LHCN-M2 (cell line): ENCODE results near the gene HDAC4. TPM values are rescaled to one million over a fixed set of nuclear protein-coding genes. Genes with fewer than 3 reads are reported as not detected.
A peak's percentile ranks its signal among the peaks of the same experiment; 100 is the strongest.

Experiments
- DNase-seq: peaks from one replicate; pipeline ENCODE4 v3.0.0-alpha.2; 2012; ENCODE audit warnings: low read depth
- total RNA-seq: library from RNA; depleted of rRNA; stranded (reverse); fragments of >200 nt; gene quantifications from 2 replicates; pipeline ENCODE4 v1.2.3, GENCODE V29; 2014

The HDAC4 gene
- total RNA-seq, 1 experiment from 2014 or later, result 26.8 TPM

GRCh38 chr2:239258248-239258647 lies 142.6 kb downstream of the HDAC4 start:
- no peak for DNase-seq

GRCh38 chr2:239257511-239257937 lies 143.3 kb downstream of the HDAC4 start:
- DNase-seq, result peak; percentile 85

GRCh38 chr2:239256350-239256743 lies 144.5 kb downstream of the HDAC4 start:
- no peak for DNase-seq

- no peak for DNase-seq
Observed at GRCh38 chr2:239255628-239256349, 145.0 kb downstream of the HDAC4 start.

GRCh38 chr2:239255218-239255617 lies 145.6 kb downstream of the HDAC4 start:
- no peak for DNase-seq

- DNase-seq, result no peak
Observed at GRCh38 chr2:239253701-239254436, 147.0 kb downstream of the HDAC4 start.

- DNase-seq, result no peak
Observed at GRCh38 chr2:239253264-239253663, 147.6 kb downstream of the HDAC4 start.

- DNase-seq, result no peak
Observed at GRCh38 chr2:239252801-239253200, 148.0 kb downstream of the HDAC4 start.

- no peak for DNase-seq
Observed at GRCh38 chr2:239252393-239252792, 148.4 kb downstream of the HDAC4 start.

GRCh38 chr2:239251971-239252370 lies 148.8 kb downstream of the HDAC4 start:
- no peak for DNase-seq

GRCh38 chr2:239250216-239251081 lies 150.4 kb downstream of the HDAC4 start:
- no peak for DNase-seq

- DNase-seq, result peak; percentile 91
Observed at GRCh38 chr2:239249776-239250175, 151.0 kb downstream of the HDAC4 start.

- DNase-seq, result no peak
Observed at GRCh38 chr2:239249048-239249447, 151.8 kb downstream of the HDAC4 start.

GRCh38 chr2:239247401-239248245 lies 153.2 kb downstream of the HDAC4 start:
- no peak for DNase-seq

- no peak for DNase-seq
Observed at GRCh38 chr2:239246723-239247122, 154.1 kb downstream of the HDAC4 start.

- no peak for DNase-seq
Observed at GRCh38 chr2:239245872-239246721, 154.7 kb downstream of the HDAC4 start.

GRCh38 chr2:239245107-239245506 lies 155.7 kb downstream of the HDAC4 start:
- DNase-seq, result no peak

GRCh38 chr2:239244625-239245024 lies 156.2 kb downstream of the HDAC4 start:
- DNase-seq, result no peak

GRCh38 chr2:239241431-239241960 lies 159.3 kb downstream of the HDAC4 start:
- DNase-seq, result no peak

GRCh38 chr2:239240414-239240881 lies 160.4 kb downstream of the HDAC4 start:
- DNase-seq, result no peak
